Upper lobe of left lung (tissue), 4 donors: ENCODE data around the gene SLC13A3.

Experiments
- POLR2A ChIP-seq, 4 donors: fragments of 450-650 bp; IDR thresholded peaks; one replicate each; pipeline ENCODE4 v1.5.1; 2016 to 2017; ENCODE audit warnings: antibody characterized with exemption in 4 of 4, mild to moderate bottlenecking in 2 of 4
- TF ChIP-seq, protein P1 (sequence below), 6 experiments: fragments of 450-650 bp in 4 of 6; fragments of 200-600 bp in 2 of 6; sonication (generic) in 2 of 6; IDR thresholded peaks; one replicate each; pipeline ENCODE4 v1.5.1; 2016 to 2019; ENCODE audit warnings: antibody characterized with exemption in 6 of 6

DNA sequence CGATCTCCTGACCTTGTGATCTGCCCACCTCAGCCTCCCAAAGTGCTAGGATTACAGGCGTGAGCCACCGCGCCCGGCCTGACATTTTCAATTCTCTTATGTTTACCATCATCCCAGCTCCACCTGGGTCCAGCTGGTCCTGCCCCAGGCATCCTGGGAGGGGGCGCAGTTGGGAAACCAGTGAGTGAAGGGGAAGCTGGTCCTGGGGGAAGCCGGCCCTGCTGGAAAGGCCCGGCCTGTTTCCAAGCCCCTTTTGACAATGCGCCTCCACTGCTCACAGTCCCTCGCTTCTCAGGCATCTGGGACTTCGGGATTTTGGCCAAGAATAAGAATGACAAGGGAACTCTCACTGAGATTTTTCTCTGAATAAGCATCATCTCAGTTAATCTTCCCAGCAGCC, 14.2 kb downstream of the SLC13A3 start:
- TF ChIP-seq, protein P1, sequence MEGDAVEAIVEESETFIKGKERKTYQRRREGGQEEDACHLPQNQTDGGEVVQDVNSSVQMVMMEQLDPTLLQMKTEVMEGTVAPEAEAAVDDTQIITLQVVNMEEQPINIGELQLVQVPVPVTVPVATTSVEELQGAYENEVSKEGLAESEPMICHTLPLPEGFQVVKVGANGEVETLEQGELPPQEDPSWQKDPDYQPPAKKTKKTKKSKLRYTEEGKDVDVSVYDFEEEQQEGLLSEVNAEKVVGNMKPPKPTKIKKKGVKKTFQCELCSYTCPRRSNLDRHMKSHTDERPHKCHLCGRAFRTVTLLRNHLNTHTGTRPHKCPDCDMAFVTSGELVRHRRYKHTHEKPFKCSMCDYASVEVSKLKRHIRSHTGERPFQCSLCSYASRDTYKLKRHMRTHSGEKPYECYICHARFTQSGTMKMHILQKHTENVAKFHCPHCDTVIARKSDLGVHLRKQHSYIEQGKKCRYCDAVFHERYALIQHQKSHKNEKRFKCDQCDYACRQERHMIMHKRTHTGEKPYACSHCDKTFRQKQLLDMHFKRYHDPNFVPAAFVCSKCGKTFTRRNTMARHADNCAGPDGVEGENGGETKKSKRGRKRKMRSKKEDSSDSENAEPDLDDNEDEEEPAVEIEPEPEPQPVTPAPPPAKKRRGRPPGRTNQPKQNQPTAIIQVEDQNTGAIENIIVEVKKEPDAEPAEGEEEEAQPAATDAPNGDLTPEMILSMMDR (IDR thresholded peaks at IDR 0.05), result no peak
- no peak for TF ChIP-seq POLR2A (IDR thresholded peaks at IDR 0.05)
